Stimulated activated CD4-positive, alpha-beta T cell treated with anti-CD3 and anti-CD28 coated beads, TNF-alpha, amount 100 ng/mL, for 1 hour (primary cell): ENCODE data around the gene KRT36.

Source experiments
- DNase-seq, 3 donors: peaks; one replicate each; pipeline ENCODE4 v3.0.0-alpha.2; 2020; ENCODE audit warnings: low read depth in 3 of 3, low spot score in 1 of 3

Gene KRT36

GRCh38 chr17:41480136-41480535, 9.6 kb downstream of the KRT36 start:
- no peak for DNase-seq

GRCh38 chr17:41478237-41478636, 11.5 kb downstream of the KRT36 start:
- DNase-seq = no peak

- no peak for DNase-seq
Observed at GRCh38 chr17:41476866-41477815, 12.6 kb downstream of the KRT36 start.

- no peak for DNase-seq
Observed at GRCh38 chr17:41475421-41475820, 14.3 kb downstream of the KRT36 start.

GRCh38 chr17:41474863-41475262, 14.8 kb downstream of the KRT36 start:
- no peak for DNase-seq

- DNase-seq = no peak
Observed at GRCh38 chr17:41468346-41468745, 21.4 kb downstream of the KRT36 start.

- DNase-seq = no peak
Observed at GRCh38 chr17:41467561-41467960, 22.1 kb downstream of the KRT36 start.

GRCh38 chr17:41466988-41467387, 22.7 kb downstream of the KRT36 start, which contains the start of gene KRT32:
Gene KRT32, minus strand, starts transcription at chr17:41467386. Its CDS starts 61 bp downstream, at chr17:41467325.
- no peak for DNase-seq

GRCh38 chr17:41464682-41465081, 25.0 kb downstream of the KRT36 start:
- DNase-seq = no peak

- DNase-seq = no peak
Observed at GRCh38 chr17:41464173-41464572, 25.5 kb downstream of the KRT36 start.

GRCh38 chr17:41463746-41464145, 26.0 kb downstream of the KRT36 start:
- DNase-seq = no peak

GRCh38 chr17:41462705-41463104, 27.0 kb downstream of the KRT36 start:
- no peak for DNase-seq

GRCh38 chr17:41457676-41458075, 32.0 kb downstream of the KRT36 start:
- no peak for DNase-seq

GRCh38 chr17:41456204-41456603, 33.5 kb downstream of the KRT36 start:
- DNase-seq = no peak

GRCh38 chr17:41455236-41455635, 34.5 kb downstream of the KRT36 start:
- no peak for DNase-seq

GRCh38 chr17:41453066-41453465, 36.6 kb downstream of the KRT36 start:
- DNase-seq = no peak

GRCh38 chr17:41452281-41452680, 37.4 kb downstream of the KRT36 start:
- DNase-seq = no peak

- no peak for DNase-seq
Observed at GRCh38 chr17:41451154-41451728, 38.5 kb downstream of the KRT36 start.

- no peak for DNase-seq
Observed at GRCh38 chr17:41449008-41449407, 40.7 kb downstream of the KRT36 start.

GRCh38 chr17:41448506-41448905, 41.2 kb downstream of the KRT36 start:
- DNase-seq = no peak

GRCh38 chr17:41446806-41447205, 42.9 kb downstream of the KRT36 start:
- DNase-seq = no peak

- DNase-seq = no peak
Observed at GRCh38 chr17:41444640-41445039, 45.1 kb downstream of the KRT36 start.
